Measurements from ENCODE around the gene SLC38A1.
"Not testable (repeated sequence)": the region's sequence is repeated elsewhere in the genome, so short reads cannot be mapped to it uniquely, and the experiment has no call there.

Gene SLC38A1

GRCh38 chr12:46205294-46205693 is 63.5 kb downstream of the SLC38A1 start:
- DNase-seq: no peak

GRCh38 chr12:46201284-46201789 is 67.5 kb downstream of the SLC38A1 start:
- no peak for DNase-seq

GRCh38 chr12:46200551-46200950 is 68.3 kb downstream of the SLC38A1 start:
- DNase-seq: no peak

- no peak for DNase-seq
Measured at GRCh38 chr12:46198913-46199312, 69.9 kb downstream of the SLC38A1 start.

- DNase-seq: no peak
Measured at GRCh38 chr12:46197883-46198282, 71.0 kb downstream of the SLC38A1 start.

GRCh38 chr12:46190533-46190932 is 78.3 kb downstream of the SLC38A1 start:
- not testable (repeated sequence) for DNase-seq

DNA sequence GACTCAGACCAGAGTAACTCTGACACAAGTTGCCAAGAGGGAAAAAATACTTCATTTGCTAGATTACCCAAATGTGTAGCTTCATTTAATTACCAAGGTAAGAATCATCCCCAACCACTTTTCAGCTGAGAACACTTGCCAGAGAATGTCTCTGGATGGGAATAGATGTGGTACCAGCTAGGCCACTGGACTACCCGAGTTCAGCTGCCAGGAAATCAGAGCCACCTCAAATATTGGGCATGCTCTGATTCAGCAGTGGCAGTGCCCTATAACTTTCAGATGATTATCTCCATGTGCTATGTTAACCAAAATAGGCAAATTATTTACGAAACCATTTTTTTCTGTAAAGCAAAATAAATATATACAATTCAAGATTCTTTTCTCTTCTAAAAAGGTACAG is 80.7 kb downstream of the SLC38A1 start:
- no peak for DNase-seq

GRCh38 chr12:46187023-46187422 is 81.8 kb downstream of the SLC38A1 start:
- DNase-seq: peak; percentile 65

- no peak for DNase-seq
Measured at GRCh38 chr12:46186088-46186487, 82.8 kb downstream of the SLC38A1 start.

DNA sequence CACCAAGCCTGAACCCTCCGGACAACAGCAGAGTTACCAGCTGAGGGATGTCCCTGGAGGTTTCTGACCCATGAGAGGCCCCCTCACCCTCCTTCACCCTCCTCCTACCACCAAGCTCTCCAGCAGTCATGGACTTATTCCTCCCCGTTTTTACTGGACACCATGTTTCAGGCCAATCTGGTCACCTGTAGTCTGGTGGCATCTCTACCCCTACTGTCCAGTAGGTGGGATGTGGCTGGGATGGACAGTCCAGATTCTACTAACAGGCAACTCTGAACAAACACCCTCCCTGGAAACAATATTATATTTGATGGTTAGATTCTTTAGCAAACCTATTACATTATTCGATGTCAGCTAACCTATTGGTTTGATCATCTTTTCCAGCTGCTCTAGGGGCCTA is 83.2 kb downstream of the SLC38A1 start:
- DNase-seq: no peak

DNA sequence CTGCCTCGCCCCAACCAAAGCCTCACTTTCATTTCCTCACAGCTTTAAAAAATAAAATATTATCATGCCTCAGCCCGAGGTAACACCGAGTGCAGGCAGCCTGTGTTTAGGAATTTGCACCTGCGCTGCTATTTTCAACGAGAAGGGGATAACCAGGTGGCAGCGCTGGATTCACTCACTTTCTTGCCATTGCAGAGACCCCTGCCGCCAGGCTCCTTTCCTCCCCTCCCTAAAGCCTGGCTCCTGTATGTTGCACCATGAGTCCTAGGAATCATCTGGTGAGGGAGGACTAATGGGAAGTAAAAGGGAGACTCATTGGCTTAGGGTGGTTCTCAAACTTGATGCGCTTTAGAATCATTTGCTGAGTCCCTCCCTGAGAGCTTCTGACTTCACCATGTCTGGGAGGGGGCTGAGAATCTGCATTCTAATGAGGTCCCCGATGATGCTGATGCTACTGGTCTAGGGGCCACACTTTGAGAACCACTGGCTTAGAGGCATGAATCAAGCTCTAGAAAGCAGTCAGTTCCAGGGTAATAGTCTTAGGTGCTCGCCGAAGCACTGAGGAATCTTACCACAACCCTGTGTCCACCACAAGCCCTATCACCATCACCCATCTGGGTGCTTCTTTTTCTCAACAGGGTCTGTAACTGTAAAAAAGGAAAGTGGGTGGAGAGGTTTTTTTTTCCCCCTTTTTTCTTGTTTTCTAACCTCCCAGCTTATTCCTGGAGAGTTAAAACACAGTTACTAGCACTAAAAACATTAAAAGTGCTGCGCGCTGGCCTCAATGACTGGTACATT is 83.8 kb downstream of the SLC38A1 start:
- DNase-seq: no peak

- DNase-seq: no peak
Measured at GRCh38 chr12:46183112-46183511, 85.7 kb downstream of the SLC38A1 start.

- DNase-seq: no peak
Measured at GRCh38 chr12:46181465-46181864, 87.4 kb downstream of the SLC38A1 start.

DNA sequence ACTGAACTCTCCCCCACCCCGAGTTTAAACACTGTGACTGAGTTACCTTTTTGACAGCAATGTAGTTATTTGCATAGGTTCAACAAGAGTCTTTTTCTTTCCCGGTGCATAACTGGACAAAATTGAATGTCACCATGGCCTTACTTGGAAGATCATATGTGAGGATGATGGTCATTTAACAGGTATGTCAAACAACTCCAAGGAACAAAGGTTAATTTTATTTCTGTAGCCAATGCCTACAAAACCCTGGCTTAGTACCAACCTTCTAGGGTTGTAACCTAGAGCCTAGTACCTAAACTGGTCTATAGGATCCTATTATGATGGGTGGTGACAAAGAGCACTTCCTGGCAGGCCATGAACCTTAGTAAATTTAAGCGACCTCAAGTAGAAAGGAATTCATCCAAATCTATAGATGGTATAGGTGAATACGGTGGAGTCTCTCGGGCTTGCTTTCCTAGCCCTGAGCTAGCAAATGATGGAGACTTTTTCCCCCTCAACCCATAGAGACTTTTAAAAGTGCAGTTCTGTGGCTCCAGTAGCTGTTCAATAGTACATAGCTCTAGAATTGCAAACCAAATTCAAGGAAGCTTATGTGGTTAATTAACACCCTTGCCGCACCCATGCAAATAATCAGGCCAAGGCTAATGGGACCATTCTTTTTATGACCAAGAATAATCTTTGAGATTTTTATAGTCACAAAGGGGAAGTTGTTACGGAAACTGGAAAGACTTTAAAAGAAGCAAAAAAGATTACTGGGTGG is 89.0 kb downstream of the SLC38A1 start:
- DNase-seq: no peak

GRCh38 chr12:46177837-46178608 is 90.8 kb downstream of the SLC38A1 start:
- DNase-seq: no peak

DNA sequence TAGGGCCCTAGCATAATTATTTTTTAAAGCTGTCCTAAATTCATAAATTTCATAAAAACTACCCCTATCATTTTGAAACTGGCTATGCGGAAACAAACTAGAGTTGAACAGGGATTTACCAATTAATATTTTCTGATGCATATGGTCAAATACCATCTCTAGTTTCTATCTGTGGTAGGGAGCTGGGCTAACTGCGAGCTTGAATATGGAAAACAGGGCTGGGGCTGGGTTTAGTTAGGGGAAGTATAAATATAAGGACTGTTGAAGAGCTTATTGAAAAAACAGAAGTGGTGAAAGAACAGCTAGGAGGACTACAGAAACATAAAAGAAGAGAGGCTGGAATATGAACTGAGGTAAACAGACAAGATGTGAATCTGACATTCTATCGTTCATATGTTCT is 91.8 kb downstream of the SLC38A1 start:
- DNase-seq: no peak

DNA sequence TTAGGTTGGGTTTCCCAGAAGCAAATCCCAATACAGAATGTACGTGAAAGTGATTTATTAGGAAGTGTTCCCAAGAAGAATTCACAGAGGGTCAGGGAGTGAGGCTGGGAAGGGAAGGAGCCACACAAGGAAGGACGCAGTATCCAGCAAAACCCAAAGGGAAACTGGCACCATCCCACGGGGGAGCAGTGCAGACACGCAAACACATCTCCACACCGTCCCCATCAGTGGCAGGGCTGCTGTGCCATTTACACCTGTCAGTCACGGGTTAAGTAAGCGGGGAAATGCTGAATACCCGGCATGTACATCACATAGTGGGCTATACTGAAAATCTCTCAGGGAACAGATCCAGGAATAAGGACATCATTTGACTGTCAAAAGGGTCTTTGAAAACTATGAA is 93.9 kb downstream of the SLC38A1 start:
- no peak for DNase-seq

GRCh38 chr12:46174061-46174662 is 94.7 kb downstream of the SLC38A1 start:
- no peak for DNase-seq

DNA sequence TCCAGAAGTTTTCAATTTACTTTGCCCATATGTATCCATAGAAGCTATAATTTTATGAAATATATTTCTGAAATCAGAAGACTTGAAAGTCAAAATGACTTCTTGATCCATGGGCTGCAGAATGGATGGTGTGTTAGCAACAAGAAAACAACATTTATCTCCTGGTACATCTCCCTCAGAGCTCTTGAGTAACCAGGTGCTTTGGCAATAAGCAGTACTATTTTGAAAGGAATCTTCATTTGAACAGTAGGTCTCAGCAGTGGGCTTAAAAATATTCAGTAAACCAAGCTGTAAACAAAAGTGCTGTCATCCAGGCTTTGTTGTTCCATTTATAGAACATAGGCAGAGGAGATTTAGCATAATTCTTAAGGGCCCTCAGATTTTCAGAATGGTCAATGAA is 100.4 kb downstream of the SLC38A1 start:
- no peak for DNase-seq

DNA sequence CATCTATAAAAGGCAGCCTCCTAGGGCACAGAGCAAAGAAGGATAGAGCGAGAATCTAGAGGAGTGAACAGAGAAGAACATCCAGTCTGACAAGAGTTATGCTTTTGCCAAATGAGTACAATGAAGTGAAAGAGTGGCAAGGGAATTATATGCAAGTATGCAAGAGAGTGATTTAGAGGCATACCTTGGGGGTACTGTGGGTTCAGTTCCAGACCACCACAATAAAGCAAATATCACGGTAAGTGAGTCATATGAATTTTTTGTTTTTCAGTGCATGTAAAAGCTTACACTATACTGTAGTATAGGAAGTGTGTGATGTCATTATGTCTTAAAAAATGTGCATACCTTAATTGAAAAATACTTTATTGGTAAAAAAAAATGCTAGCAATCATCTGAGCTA is 101.4 kb downstream of the SLC38A1 start:
- no peak for DNase-seq

- no peak for DNase-seq
Measured at GRCh38 chr12:46165191-46165590, 103.7 kb downstream of the SLC38A1 start.

DNA sequence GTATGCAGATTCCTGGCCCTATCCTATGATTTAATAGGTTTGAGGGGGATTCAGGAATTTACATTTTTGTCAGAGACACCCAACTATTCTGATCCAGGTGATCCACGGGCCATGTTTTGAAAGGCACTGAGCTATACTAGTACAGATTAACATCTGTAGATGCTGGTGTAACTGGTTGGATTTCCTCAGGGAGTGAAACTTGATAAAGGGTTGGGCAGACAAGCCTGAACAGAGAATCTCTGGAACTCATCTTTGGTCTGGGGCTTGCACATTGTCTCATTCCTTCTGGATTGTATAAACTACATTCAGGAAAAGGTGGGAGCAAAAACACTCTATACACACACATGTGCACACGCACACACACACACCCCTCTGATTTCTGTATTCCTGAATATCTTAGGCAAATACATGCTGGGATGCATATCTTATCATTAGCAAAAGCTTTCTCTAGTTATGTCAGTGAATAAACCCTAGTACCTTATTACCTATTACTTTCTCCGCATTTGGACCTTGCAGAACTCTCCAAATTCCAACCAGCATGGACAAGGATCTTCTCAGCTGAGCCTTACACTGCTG is 104.6 kb downstream of the SLC38A1 start:
- no peak for DNase-seq
